Right lobe of liver (tissue), 4 donors: ENCODE measurements around the gene KHDRBS2.

ENCODE experiments used
- POLR2A ChIP-seq: fragments of 450-650 bp; IDR thresholded peaks from one replicate; pipeline ENCODE4 v1.6.1; 2017; ENCODE audit warnings: antibody characterized with exemption, mild to moderate bottlenecking
- TF ChIP-seq, protein P1 (sequence below), 4 donors: fragments of 200-600 bp in 3 of 4; fragments of 450-650 bp in 1 of 4; IDR thresholded peaks; one replicate each; pipeline versions ENCODE4 v1.5.1 to v1.8.0; 2016 to 2022; ENCODE audit warnings: antibody characterized with exemption in 4 of 4, mild to moderate bottlenecking in 2 of 4
- donor health status: DM: no; HTN: no; CAD: no.
- donor health status: DM: no; HTN: no; CAD: no.
- donor health status: DM: no; HTN: yes; CAD: no.

DNA sequence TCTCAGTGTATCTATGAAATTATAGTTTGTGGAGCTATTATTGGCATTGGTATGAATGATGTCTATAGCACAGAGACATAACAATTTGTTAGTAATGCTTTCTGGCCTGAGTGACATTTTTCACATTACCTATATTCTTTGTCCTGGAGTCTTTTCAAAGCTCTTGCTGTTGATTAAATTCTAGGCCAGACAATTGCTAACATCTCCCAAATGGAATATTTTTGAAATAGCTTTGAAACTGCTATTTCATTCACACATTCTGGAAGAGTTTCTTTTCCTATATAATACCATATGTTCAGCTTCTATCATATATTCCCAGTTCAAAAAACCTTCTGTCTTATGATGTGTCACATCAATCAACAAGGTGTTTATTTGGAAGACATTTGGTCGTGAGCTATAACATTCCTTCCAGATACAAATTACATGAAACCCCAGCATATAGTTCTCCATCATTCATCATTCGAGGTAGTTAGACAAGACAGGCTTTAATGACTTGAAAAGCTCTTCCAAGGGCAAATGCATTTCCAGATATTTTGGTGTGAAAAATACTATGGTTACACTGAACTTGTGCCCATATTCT, 452.8 kb downstream of the KHDRBS2 start:
- TF ChIP-seq POLR2A: no peak
- TF ChIP-seq, protein P1, sequence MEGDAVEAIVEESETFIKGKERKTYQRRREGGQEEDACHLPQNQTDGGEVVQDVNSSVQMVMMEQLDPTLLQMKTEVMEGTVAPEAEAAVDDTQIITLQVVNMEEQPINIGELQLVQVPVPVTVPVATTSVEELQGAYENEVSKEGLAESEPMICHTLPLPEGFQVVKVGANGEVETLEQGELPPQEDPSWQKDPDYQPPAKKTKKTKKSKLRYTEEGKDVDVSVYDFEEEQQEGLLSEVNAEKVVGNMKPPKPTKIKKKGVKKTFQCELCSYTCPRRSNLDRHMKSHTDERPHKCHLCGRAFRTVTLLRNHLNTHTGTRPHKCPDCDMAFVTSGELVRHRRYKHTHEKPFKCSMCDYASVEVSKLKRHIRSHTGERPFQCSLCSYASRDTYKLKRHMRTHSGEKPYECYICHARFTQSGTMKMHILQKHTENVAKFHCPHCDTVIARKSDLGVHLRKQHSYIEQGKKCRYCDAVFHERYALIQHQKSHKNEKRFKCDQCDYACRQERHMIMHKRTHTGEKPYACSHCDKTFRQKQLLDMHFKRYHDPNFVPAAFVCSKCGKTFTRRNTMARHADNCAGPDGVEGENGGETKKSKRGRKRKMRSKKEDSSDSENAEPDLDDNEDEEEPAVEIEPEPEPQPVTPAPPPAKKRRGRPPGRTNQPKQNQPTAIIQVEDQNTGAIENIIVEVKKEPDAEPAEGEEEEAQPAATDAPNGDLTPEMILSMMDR (IDR thresholded peaks at IDR 0.05): no peak
